Lower lobe of right lung (tissue), 2 donors: Measurements from ENCODE around the gene PKD2L2. TPM values are rescaled to one million over a fixed set of nuclear protein-coding genes. Genes with fewer than 3 reads are reported as not detected.

Source experiments
- ATAC-seq, 2 donors: fragments of 200-7000 bp; cut with Tn5 transposase; one replicate each; pipeline ENCODE4 v1.9.1; 2020 to 2022; ENCODE audit warnings: mild to moderate bottlenecking in 2 of 2, moderate library complexity in 2 of 2
- DNase-seq: peaks from one replicate; pipeline ENCODE4 v3.0.0-alpha.2; 2020
- H3K27ac ChIP-seq: fragments of 200-600 bp; one replicate; pipeline ENCODE4 v1.8.0; 2022
- H3K27me3 ChIP-seq: fragments of 200-600 bp; one replicate; pipeline ENCODE4 v1.8.0; 2022; ENCODE audit warnings: low read depth
- H3K36me3 ChIP-seq: fragments of 200-600 bp; one replicate; pipeline ENCODE4 v1.8.0; 2022; ENCODE audit warnings: mild to moderate bottlenecking
- H3K4me1 ChIP-seq: fragments of 200-600 bp; one replicate; pipeline ENCODE4 v1.8.0; 2022
- H3K4me3 ChIP-seq: fragments of 200-600 bp; one replicate; pipeline ENCODE4 v1.8.0; 2022; ENCODE audit warnings: mild to moderate bottlenecking
- H3K9me3 ChIP-seq: fragments of 200-600 bp; one replicate; pipeline ENCODE4 v1.8.0; 2022
- intact Hi-C: fragments of 100-400 bp; cut with DNase I; formaldehyde crosslinking; loops from one replicate; pipeline ENCODE4 v1.11.0; 2022
- total RNA-seq: library from RNA; stranded (reverse); fragmentation: NEBNext Ultra II Directional; extraction: Animal tissue kit (Norgen Biotek cat#: 25700); gene quantifications from one replicate; pipeline ENCODE4 v1.2.1, GENCODE V29; 2021
- TF ChIP-seq, protein P1 (sequence below): fragments of 200-600 bp; IDR thresholded peaks from one replicate; pipeline ENCODE4 v1.8.0; 2022; ENCODE audit warnings: antibody characterized with exemption, mild to moderate bottlenecking
- donor health status: DM: no; HTN: yes; CAD: no; lungs with severe emphysema.

Gene PKD2L2
- total RNA-seq, 1 donor from 2014 or later, result not detected

DNA sequence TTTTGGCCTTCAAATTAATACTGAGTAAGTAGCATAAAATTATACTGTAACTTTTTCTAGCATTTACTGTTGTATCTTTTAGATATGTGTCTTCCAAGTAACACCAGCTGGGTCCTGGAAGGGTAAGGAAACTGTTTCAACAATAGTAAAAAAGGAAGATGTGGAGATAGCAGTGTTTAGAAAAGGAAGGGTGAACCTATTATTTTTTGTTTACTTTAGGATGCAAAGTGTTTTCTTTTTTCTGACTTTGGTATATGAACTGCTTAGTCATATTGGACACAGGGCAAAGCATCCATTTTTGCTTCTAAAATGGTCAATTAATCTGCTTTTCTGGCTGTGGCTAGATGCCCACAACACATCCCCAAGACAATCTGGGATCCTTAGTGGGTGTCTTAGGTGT, 5.3 kb downstream of the PKD2L2 start:
- no peak for ATAC-seq
- H3K4me3 ChIP-seq, result no peak overlapping the region
- intact Hi-C loops, result no loop called here
- H3K27ac ChIP-seq, result no peak overlapping the region
- H3K9me3 ChIP-seq, result no peaks in the 10 kb centered on the region
- H3K36me3 ChIP-seq, result no peaks in the 10 kb centered on the region
- no peaks in the 10 kb centered on the region for H3K27me3 ChIP-seq
- TF ChIP-seq, protein P1, sequence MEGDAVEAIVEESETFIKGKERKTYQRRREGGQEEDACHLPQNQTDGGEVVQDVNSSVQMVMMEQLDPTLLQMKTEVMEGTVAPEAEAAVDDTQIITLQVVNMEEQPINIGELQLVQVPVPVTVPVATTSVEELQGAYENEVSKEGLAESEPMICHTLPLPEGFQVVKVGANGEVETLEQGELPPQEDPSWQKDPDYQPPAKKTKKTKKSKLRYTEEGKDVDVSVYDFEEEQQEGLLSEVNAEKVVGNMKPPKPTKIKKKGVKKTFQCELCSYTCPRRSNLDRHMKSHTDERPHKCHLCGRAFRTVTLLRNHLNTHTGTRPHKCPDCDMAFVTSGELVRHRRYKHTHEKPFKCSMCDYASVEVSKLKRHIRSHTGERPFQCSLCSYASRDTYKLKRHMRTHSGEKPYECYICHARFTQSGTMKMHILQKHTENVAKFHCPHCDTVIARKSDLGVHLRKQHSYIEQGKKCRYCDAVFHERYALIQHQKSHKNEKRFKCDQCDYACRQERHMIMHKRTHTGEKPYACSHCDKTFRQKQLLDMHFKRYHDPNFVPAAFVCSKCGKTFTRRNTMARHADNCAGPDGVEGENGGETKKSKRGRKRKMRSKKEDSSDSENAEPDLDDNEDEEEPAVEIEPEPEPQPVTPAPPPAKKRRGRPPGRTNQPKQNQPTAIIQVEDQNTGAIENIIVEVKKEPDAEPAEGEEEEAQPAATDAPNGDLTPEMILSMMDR, result no peak
- no peak for DNase-seq
- H3K4me1 ChIP-seq, result no peaks in the 10 kb centered on the region

DNA sequence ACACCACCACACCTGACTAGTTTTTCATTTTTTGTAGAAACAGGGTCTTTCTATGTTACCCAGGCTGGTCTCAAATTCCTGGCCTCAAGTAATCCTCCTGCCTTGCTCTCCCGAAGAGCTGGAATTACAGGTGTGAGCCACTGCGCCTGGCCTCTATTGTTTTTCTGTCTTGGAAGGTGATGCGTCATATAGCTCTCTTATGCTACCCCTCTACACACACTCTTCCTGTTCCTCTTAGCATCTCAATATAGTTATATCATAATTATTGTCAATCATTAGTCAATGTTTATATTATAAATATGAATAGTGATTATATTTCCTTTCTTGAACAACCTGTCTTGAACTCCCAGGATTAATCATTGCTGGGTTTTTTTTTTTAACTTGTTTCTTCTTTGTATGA, 7.3 kb downstream of the PKD2L2 start:
- no peak overlapping the region for H3K27ac ChIP-seq
- H3K9me3 ChIP-seq, result no peaks in the 10 kb centered on the region
- intact Hi-C loops, result no loop called here
- TF ChIP-seq, protein P1, result no peak
- no peak for DNase-seq
- no peaks in the 10 kb centered on the region for H3K36me3 ChIP-seq
- H3K4me1 ChIP-seq, result no peaks in the 10 kb centered on the region
- H3K27me3 ChIP-seq, result no peaks in the 10 kb centered on the region
- no peak for ATAC-seq
- no peak overlapping the region for H3K4me3 ChIP-seq

- no peaks in the 10 kb centered on the region for H3K9me3 ChIP-seq
- H3K4me1 ChIP-seq, result no peaks in the 10 kb centered on the region
- ATAC-seq (no peak), DNase-seq (no peak)
- no peaks in the 10 kb centered on the region for H3K27me3 ChIP-seq
- H3K36me3 ChIP-seq, result no peaks in the 10 kb centered on the region
- intact Hi-C loops, result no loop called here
- no peak overlapping the region for H3K27ac ChIP-seq
- no peak overlapping the region for H3K4me3 ChIP-seq
- TF ChIP-seq, protein P1, result no peak
Observed at GRCh38 chr5:137899493-137899892, 10.2 kb downstream of the PKD2L2 start.

DNA sequence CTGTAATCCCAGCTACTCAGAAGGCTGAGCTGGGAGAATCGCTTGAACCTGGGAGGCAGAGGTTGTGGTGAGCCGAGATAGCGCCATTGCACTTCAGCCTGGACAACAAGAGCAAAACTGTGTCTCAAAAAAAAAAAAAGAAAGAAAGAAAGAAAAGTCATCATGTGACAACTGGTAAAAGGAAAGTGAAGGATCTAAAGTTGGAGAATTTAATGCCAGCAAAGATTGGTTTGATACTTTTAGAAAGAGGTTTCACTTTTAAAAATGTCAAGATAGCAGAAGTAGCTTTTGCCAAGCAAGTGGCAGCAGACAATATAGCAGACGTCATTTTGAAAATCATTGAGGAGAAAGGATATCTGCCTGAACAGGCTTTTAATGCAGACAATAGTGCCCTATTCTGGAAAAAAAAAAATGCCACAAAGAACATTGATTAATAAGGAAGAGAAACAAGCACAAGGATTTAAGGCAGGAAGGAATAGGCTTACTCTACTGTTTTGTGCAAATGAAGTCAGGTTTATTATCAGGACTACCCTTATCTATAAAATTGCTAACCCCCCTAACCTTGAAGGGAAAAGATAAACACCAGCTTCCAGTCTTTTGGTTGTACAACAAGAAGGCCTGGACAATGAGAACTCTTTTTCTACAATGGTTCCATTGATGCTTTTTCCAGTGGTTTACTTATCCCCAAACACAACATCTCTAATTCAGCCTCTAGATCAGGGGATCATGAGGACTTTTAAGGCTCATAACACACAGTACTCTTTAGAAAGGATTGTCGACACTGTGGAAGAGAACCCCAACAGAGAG, 12.0 kb downstream of the PKD2L2 start:
- TF ChIP-seq, protein P1, result no peak
- no peak for ATAC-seq
- Histone ChIP-seq H3K27ac (no peak overlapping the region), H3K4me3 (no peak overlapping the region), H3K9me3 (no peaks in the 10 kb centered on the region), H3K4me1 (no peaks in the 10 kb centered on the region), H3K36me3 (no peaks in the 10 kb centered on the region), H3K27me3 (no peaks in the 10 kb centered on the region)
- no peak for DNase-seq
- intact Hi-C loops, result no loop called here

DNA sequence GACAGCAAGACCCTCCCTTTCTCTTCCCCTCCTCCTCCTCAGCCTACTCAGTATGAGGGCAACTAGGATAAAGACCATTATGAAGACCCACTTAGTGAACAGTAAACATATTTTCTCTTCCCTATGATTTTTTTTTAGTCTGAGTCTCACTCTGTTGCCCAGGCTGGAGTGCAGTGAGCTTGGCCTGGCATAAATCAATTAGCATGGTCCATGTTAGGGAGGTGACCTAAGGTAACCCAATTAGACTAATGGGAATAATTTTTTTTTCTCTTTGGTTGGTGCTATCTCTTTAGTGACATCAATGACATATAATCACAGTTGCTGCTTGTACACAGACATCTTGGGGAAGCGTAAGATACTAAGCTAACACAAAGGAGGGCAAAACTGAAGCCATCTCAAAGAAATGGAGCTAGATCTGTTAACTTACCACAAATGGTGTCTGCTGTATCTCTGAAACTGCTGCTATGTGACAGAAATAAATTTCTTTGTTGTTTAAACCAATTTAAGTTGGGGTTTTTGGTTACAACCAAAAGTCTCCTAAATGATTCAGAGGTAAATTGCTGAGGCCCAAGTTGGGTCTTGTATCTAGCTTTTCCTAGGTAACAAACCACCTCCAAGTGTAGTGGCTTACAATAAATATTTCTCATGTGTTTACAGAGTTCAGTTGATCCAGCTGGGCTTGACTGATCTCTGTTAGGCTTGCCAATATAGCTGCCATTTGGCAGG, 13.3 kb downstream of the PKD2L2 start:
- Histone ChIP-seq H3K4me3 (no peak overlapping the region), H3K9me3 (no peaks in the 10 kb centered on the region), H3K27ac (no peak overlapping the region), H3K4me1 (no peaks in the 10 kb centered on the region), H3K36me3 (no peaks in the 10 kb centered on the region), H3K27me3 (no peaks in the 10 kb centered on the region)
- intact Hi-C loops, result no loop called here
- no peak for DNase-seq
- TF ChIP-seq, protein P1, result no peak
- ATAC-seq, result no peak
